GM12878 (cell line): ENCODE data around the gene ITGBL1.

Experiments
- BHLHE40 ChIP-seq, 2 experiments: fragments of 450-650 bp in 1 of 2; IDR thresholded peaks; 2 replicates each; pipeline ENCODE4 v1.6.1; 2011 to 2017; ENCODE audit warnings: low read depth in 2 of 2, borderline replicate concordance in 1 of 2, improper control_type of control experiment in 1 of 2, low read length in 1 of 2, mild to moderate bottlenecking in 1 of 2
- CBFB ChIP-seq: IDR thresholded peaks from 2 replicates; pipeline ENCODE4 v1.6.1; 2016; ENCODE audit warnings: antibody characterized with exemption, low read depth
- GABPA ChIP-seq: IDR thresholded peaks from 2 replicates; pipeline ENCODE4 v1.6.1; 2014; ENCODE audit warnings: antibody characterized with exemption, low read depth, mild to moderate bottlenecking, inconsistent platforms
- HDGF ChIP-seq: fragments of 450-650 bp; IDR thresholded peaks from 2 replicates; pipeline ENCODE4 v1.6.1; 2016; ENCODE audit warnings: antibody characterized with exemption
- POLR2A ChIP-seq: IDR thresholded peaks from 2 replicates; pipeline ENCODE4 v1.6.1; 2011; ENCODE audit warnings: low read depth, mild to moderate bottlenecking, low read length
- POLR2AphosphoS5 ChIP-seq: IDR thresholded peaks from 2 replicates; pipeline ENCODE4 v1.6.1; 2011; ENCODE audit warnings: mild to moderate bottlenecking, low read length, inconsistent platforms
- SMAD1 ChIP-seq: fragments of 450-650 bp; IDR thresholded peaks from 2 replicates; pipeline ENCODE4 v1.6.1; 2018; ENCODE audit warnings: mild to moderate bottlenecking, low read depth; ENCODE audit not compliant: partially characterized antibody
- SRF ChIP-seq, 2 experiments: IDR thresholded peaks; 2 replicates each; pipeline ENCODE4 v1.6.1; 2011; ENCODE audit warnings: low read depth in 2 of 2, low read length in 2 of 2, mild to moderate bottlenecking in 1 of 2, moderate library complexity in 1 of 2
- TAF1 ChIP-seq: IDR thresholded peaks from 2 replicates; pipeline ENCODE4 v1.6.1; 2011; ENCODE audit warnings: mild to moderate bottlenecking, low read depth, low read length, borderline replicate concordance
- TCF12 ChIP-seq: IDR thresholded peaks from 2 replicates; pipeline ENCODE4 v1.6.1; 2011; ENCODE audit warnings: low read depth, mild to moderate bottlenecking, low read length
- TF ChIP-seq, protein P1 (sequence below), 3 experiments: IDR thresholded peaks in 2 of 3; conservative IDR thresholded peaks in 1 of 3; 2 replicates each; pipeline ENCODE4 v1.5.1; 2011; ENCODE audit warnings: low read depth in 3 of 3, low read length in 3 of 3, mild to moderate bottlenecking in 3 of 3, control low read depth in 2 of 3, moderate library complexity in 2 of 3, inconsistent platforms in 1 of 3, mixed read lengths in 1 of 3; ENCODE audit not compliant: control insufficient read depth in 2 of 3, insufficient read depth in 1 of 3; ENCODE audit errors: extremely low read depth in 1 of 3

DNA sequence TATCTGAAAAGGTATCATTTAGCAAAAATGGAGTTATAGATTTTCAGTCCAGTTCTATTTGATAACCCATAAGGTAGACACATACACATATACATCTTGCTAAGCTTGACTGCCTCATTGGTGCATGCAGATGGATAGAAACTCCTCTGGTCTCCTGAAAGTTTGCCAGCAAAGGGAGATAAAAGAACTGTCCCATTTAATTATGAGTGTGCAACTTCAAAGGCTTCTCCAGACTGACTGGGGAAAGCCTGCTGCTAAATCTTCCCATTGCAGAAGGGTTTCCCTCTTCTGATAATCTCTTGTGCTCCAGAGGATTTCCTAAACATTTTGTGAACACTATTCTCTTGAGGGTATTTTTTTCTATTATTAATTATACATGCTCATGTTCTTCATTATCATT is 131.9 kb downstream of the ITGBL1 start:
- TF ChIP-seq, protein P1, sequence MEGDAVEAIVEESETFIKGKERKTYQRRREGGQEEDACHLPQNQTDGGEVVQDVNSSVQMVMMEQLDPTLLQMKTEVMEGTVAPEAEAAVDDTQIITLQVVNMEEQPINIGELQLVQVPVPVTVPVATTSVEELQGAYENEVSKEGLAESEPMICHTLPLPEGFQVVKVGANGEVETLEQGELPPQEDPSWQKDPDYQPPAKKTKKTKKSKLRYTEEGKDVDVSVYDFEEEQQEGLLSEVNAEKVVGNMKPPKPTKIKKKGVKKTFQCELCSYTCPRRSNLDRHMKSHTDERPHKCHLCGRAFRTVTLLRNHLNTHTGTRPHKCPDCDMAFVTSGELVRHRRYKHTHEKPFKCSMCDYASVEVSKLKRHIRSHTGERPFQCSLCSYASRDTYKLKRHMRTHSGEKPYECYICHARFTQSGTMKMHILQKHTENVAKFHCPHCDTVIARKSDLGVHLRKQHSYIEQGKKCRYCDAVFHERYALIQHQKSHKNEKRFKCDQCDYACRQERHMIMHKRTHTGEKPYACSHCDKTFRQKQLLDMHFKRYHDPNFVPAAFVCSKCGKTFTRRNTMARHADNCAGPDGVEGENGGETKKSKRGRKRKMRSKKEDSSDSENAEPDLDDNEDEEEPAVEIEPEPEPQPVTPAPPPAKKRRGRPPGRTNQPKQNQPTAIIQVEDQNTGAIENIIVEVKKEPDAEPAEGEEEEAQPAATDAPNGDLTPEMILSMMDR (IDR thresholded peaks at IDR 0.05 in 2 of 3, conservative IDR thresholded peaks at IDR 0.05 in 1 of 3; ENCODE audit: control insufficient read depth in 2 of 3, extremely low read depth in 1 of 3, insufficient read depth in 1 of 3, low read depth in 3 of 3, low read length in 3 of 3): no peak
- TF ChIP-seq BHLHE40 (IDR thresholded peaks at IDR 0.05; ENCODE audit: borderline replicate concordance in 1 of 2, low read depth in 2 of 2, low read length in 1 of 2) (no peak), TAF1 (no peak), TCF12 (no peak), GABPA (no peak), POLR2A (no peak), CBFB (no peak), HDGF (no peak), SMAD1 (no peak), POLR2AphosphoS5 (no peak), SRF (IDR thresholded peaks at IDR 0.05; ENCODE audit: low read depth in 2 of 2, low read length in 2 of 2) (no peak)
